ENCODE measurements around the gene GAS6.

GRCh38 chr13:113859311-113860050 is 4.4 kb downstream of the GAS6 start:
- TF ChIP-seq, protein P1, sequence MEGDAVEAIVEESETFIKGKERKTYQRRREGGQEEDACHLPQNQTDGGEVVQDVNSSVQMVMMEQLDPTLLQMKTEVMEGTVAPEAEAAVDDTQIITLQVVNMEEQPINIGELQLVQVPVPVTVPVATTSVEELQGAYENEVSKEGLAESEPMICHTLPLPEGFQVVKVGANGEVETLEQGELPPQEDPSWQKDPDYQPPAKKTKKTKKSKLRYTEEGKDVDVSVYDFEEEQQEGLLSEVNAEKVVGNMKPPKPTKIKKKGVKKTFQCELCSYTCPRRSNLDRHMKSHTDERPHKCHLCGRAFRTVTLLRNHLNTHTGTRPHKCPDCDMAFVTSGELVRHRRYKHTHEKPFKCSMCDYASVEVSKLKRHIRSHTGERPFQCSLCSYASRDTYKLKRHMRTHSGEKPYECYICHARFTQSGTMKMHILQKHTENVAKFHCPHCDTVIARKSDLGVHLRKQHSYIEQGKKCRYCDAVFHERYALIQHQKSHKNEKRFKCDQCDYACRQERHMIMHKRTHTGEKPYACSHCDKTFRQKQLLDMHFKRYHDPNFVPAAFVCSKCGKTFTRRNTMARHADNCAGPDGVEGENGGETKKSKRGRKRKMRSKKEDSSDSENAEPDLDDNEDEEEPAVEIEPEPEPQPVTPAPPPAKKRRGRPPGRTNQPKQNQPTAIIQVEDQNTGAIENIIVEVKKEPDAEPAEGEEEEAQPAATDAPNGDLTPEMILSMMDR (IDR thresholded peaks at IDR 0.05) = no peak
- TF ChIP-seq POLR2A (IDR thresholded peaks at IDR 0.05) = no peak
